Superior temporal gyrus (tissue), 1 donor: ENCODE data around the gene USH1G.
"Not testable (repeated sequence)": the region's sequence is repeated elsewhere in the genome, so short reads cannot be mapped to it uniquely, and the experiment has no call there.

ENCODE experiments used
- DNase-seq: peaks from one replicate; pipeline ENCODE4 v3.0.0-alpha.2; 2016; ENCODE audit errors: extremely low spot score

USH1G gene

DNA sequence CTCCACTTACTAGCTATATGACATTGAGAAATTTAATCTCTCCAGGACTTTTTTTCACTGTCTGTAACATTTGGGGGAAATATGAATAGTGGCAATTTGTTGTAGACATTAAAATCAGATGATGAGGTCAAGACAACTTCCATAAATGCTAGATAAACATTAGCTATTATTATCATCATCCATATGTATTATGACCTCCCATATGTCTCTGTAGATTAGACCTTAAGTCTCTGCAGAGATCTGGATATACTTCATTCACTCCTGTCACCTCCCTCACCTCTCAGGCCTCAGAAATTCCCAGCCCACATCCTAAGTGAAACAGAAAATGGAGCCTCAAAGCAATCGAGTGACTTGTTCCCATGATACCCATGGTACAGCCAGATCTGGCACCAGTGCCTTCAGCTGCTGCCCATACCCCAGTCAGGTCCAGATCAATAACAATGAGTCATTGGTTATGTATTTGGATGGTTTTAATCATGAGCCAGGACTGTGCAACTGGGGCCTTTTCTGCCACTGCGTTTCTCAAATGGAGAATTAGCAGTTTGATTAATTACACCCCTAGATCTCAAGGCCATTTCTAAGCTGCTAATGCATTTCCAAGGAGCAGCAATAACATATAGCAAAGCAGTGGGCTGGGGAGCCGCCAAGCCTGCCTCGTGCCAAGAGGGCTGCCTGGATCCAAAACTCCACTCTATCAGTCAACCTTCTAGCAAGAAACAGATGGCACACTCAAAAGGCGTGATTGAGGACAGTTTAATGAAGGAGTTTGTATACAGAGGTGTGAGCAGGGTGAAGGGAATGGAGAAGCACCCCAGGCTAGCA lies 47.7 kb downstream of the USH1G start:
- no peak for DNase-seq

DNA sequence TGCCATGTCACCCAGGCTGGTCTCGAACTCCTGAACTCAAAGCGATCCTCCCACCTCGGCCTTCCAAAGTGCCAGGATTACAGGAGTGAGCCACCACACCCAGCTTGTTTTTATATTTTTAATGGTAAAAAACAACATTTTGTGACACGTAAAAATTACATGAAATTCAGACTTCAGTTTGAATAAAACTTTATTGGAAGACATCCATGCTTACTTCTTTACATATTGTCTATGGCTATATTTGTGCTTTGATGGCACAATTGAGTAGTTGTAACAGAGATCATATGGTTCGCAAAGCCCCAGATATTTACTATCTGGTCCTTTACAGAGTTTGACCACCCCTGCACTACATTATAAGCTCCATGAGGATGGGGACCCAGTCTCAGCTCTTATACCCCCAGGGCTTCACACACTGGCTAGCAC lies 48.4 kb downstream of the USH1G start:
- no peak for DNase-seq

DNA sequence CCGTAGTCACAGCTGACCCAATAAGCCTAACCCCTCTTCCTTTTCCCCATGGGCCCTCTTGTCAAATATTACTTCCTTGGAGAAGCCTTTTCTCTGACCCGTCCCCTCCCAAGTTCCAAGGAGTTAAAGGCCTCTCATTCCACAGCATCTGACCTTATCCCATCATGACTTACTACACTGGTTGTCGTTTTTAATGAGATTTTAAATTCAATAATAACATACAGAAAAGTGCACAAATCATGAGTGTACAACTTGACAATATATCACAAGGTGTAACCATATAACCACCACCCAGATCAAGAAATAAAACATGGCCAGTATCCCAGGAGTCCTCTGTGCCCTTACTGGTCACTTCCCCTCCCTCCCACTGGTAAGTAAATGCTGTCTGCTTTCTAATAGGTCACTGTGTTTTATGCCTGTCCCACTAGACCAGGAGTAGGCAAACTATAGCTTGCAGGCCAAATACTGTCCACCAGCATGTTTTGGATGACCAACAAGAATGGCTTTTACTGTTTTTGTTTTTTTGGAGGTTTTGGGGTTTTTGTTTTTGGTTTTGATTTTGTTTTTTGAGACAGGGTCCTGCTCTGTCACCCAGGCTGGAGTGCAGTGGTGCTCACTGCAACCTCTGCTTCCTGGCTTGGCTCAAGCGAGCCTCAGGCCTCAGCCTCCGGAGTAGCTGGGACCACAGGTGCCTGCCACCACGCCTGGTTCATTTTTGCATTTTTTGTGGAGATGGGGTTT lies 49.0 kb downstream of the USH1G start:
- no peak for DNase-seq

DNA sequence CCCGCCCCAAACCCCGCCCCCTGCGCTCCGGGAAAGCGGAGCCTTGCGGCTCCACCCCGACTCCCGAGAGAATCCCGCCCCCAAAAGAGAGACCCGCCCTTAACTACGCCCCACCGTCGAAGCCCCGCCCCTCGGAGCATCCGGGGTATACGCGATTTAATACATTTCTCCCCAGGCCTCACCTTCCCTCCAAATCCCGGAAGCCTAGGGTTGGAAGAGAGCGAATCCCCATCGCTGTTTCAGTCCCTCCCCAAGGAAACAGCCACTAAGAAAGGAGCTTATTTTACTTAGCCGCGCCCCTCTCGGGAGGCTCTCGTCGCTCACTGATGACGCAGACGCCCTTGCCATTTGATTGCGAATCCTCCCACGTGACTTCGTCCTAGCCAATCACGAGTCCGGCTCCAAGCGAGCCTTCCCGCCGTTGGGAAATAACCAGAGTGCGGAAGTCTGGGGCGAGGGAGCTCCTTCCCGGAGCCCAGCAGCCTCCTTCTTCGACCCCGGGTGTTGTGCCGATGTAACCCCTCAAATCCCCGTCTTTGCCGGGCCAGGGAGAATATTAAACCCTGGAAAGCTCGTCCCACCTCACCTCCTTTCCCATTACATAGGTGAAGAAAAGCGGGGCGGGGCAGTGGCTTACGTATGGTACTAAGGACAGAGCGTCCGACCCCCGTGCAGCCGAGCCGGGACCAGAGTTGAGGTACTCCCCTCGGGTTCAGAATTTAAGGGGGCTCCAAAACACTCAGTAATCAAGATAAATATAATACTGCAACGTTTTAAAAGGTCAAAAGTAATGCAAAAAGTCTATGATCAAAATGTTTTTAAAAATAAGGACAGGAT lies 49.8 kb downstream of the USH1G start:
- peak; percentile 100 for DNase-seq

DNA sequence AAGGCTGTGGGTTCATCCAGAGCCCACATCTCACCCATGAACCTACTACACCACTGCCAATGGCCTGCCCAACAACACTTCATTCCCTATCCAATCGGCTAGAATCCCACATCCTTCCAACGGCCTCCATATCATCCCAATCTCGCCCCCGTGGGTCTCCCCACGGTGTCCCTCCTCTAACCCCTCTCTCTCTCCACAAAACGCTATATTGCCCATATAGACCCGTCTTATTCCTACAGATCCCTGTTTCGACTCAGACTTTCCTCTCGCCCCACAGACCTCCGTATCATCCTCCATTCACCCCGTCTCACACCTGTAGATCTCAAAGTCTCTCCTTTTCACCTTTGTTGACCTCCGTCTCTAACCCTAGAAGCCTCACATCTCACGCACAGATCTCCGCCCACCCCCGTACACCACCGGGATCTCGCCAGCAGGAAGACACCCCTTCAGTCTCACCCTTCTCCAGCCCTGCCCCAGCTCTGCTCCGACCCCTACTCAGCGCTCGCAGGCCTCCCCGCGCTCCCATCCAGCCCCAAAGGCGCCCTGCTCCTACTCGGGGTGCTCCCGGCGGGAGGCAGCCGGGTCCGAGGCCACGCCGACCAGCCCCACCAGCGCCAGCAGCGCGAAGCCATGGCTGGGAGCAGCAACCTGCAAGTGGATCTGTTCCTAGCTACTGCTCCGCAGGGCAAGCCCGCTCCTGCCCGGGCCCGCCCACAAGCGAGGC lies 50.6 kb downstream of the USH1G start, which contains the start of gene FDXR:
TSS of gene FDXR (minus strand) at position 682 of the 724 bp plus-strand sequence. CDS start at position 632, 50 bp downstream.
- no peak for DNase-seq

DNA sequence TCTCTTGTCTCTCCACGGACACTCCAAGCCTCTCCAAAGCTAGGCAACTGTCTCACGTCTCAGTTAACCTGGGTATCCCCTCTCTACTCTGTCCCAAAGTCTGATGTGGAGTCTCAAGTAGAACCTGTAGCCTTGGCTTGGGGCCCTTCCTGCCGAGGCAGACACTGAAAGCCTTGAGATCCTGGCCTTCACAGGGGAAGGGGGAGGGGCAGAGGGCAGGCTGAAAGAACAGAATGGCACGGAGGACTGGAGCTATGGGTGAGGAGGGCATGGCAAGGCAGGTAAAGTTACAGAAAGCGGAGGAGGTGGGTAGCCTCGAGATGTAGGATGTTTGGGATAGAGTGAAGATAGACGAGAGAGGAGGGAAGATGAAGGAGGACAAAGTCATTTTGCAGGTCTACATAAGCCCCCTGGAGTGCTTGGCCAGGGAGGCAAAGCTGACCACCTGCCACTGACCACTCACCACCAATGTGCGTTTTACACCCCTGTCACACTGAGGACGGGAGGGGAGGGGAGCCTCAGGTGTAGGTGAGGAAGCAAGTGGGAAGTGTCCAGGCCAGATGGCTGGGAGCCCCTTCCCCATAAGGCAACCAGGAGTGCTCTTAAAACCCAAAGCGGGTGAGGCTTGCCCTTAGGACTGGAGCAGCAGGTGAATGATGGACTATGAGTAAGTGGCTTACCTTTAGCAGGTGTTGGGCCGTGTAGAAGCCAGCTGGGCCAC lies 51.5 kb downstream of the USH1G start:
- no peak for DNase-seq

DNA sequence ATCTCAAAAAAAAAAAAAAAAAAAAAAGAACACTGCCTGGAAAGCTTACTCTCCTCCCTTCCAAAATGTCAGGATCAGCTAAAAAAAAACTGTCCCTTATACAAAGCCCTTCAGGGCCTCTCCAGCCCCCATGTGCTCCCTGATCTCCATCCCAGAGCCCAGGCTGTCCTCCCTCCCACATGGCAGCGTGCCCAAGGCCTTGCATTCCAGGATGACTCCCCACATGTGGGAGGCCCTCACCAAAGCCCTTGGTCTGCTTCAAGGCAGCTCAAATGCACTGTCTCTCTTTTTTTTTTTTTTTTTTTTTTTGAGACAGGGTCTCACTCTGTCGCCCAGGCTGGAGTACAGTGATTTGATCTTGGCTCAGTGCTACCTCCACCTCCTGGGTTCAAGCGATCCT lies 52.5 kb downstream of the USH1G start:
- DNase-seq = no peak

DNA sequence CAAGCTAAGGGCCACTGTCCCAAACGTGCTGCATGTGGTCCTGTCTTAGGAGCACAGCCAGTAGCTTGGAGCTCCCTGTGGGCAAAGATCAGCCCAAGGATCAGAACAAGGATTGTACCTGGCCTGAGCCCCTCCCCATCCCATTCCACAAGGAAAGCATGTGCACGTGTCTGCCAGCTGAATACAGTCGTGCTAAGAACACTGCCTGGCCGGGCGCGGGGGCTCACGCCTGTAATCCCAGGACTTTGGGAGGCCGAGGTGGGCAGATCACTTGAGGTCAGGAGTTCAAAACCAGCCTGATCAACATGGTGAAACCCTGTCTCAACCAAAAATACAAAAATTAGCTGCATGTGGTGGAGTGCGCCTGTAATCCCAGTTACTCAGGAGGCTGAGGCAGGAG lies 53.0 kb downstream of the USH1G start:
- DNase-seq = not testable (repeated sequence)

DNA sequence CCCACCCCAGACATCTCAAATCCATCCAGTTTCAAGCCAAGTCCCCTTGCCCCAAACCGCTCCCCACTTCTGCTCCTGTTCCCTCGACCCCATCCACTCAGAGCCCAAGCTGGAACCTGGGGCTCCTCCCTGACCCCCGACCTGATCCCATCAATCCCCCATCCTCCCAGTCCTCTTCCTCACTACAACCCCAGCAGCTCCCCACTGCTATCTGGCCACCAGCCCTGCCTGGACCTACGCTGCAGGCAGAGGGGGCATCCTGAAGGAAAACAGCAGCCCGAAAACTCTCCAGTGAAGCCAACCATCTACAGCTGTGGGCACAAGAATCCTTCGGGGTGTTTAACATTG lies 54.2 kb downstream of the USH1G start:
- DNase-seq = no peak

DNA sequence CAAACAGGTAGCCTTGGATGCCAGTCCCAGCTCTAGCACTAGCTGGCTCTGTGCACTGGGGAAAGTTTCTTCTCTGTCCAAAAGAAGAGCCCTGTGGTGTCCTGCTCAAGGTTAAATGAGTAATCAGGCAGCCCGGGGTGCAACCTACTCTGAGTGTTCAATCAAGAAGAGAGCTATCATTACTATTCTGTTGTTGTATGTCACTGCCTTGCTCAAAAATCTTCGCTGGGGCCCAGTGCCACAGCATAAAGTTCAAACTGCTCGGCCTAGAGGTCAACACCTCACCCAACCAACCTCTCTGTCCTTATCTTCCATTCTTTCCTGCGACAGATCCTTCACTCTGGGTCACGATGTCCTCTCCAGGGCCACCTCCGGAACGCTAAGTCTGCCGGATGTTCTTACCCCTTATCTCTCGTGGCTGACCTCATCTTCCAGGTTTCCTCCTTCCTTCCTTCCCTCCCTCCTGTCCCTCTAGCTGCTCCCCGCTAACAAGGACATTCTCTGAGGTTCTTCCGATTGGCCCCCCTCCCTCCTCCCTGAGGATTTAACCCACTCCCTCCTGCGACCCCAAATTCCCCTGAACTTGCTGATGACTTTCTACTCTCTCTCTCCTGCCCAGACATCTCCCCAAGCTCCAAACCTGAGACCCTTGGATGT lies 54.7 kb downstream of the USH1G start:
- no peak for DNase-seq

DNA sequence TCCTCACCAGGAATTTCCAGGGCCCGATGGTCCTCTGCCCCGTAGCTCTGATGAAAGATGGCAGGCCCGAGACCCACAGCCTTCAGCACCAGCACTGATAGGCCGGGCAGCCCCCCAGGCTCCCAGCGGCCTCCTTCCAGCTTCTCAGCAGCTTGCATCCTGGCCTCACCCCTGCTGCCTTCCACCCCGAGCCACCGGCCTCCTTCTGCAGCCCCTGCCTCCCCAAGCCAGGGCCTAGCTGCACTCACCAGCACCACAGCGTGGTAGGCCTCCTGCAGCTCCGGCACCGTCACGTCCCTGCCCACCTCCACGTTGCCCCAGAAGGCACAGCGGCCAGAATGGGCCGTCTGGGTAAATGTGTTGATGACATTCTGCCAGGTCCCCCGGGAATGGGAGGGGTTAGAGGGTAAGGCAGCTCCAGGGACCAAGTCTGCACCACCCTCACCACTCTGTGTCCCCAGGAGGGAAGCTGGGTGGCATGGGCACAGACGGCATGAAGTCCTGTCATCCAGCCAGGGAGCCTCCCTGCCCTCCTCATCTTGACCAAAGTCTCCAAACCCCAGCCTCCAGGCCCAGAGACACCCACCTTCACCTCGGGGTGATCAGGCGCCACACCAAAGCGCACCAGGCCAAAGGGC lies 56.7 kb downstream of the USH1G start:
- DNase-seq = no peak
